ENCODE data around the gene PLXDC2.

PLXDC2 gene

GRCh38 chr10:19778996-19779395 lies 37.2 kb upstream of the PLXDC2 start:
- H3K4me3 ChIP-seq (ENCODE audit: low read depth, low read length) = no peak overlapping the region

GRCh38 chr10:19782430-19783089 lies 33.7 kb upstream of the PLXDC2 start:
- Histone ChIP-seq H3K4me3 (ENCODE audit: low read depth, low read length) (no peak overlapping the region), H3K36me3 (replicated peaks) (no peaks in the 10 kb centered on the region), H3K27ac (no peak overlapping the region), H3K27me3 (replicated peaks) (no peaks in the 10 kb centered on the region)
- no peak for TF ChIP-seq CTCF (IDR thresholded peaks at IDR 0.05; ENCODE audit: low read depth, low read length, missing control alignments)
- in situ Hi-C loops (cut with HindIII; ENCODE audit: low pct_ligation_motif_present, low sequenced_read_pairs) = no loop called here
- DNase-seq = no peak

More at GRCh38 chr10:19778996-19779395, 37.2 kb upstream of the PLXDC2 start:
- no peak for DNase-seq
- no peak for TF ChIP-seq CTCF (IDR thresholded peaks at IDR 0.05; ENCODE audit: low read depth, low read length, missing control alignments)
- Histone ChIP-seq H3K36me3 (replicated peaks) (no peaks in the 10 kb centered on the region), H3K27ac (no peak overlapping the region), H3K27me3 (replicated peaks) (no peaks in the 10 kb centered on the region)
- in situ Hi-C loops (cut with HindIII; ENCODE audit: low pct_ligation_motif_present, low sequenced_read_pairs) = no loop called here

- in situ Hi-C loops (cut with HindIII; ENCODE audit: low pct_ligation_motif_present, low sequenced_read_pairs) = no loop called here
- DNase-seq = no peak
- TF ChIP-seq CTCF (IDR thresholded peaks at IDR 0.05; ENCODE audit: low read depth, low read length, missing control alignments) = no peak
- Histone ChIP-seq H3K36me3 (replicated peaks) (no peaks in the 10 kb centered on the region), H3K27ac (no peak overlapping the region), H3K27me3 (replicated peaks) (no peaks in the 10 kb centered on the region), H3K4me3 (ENCODE audit: low read depth, low read length) (no peak overlapping the region)
Observed at GRCh38 chr10:19783721-19784120, 32.5 kb upstream of the PLXDC2 start.

- no peak for TF ChIP-seq CTCF (IDR thresholded peaks at IDR 0.05; ENCODE audit: low read depth, low read length, missing control alignments)
- DNase-seq = no peak
- in situ Hi-C loops (cut with HindIII; ENCODE audit: low pct_ligation_motif_present, low sequenced_read_pairs) = no loop called here
Observed at GRCh38 chr10:19785366-19785765, 30.9 kb upstream of the PLXDC2 start.

DNA sequence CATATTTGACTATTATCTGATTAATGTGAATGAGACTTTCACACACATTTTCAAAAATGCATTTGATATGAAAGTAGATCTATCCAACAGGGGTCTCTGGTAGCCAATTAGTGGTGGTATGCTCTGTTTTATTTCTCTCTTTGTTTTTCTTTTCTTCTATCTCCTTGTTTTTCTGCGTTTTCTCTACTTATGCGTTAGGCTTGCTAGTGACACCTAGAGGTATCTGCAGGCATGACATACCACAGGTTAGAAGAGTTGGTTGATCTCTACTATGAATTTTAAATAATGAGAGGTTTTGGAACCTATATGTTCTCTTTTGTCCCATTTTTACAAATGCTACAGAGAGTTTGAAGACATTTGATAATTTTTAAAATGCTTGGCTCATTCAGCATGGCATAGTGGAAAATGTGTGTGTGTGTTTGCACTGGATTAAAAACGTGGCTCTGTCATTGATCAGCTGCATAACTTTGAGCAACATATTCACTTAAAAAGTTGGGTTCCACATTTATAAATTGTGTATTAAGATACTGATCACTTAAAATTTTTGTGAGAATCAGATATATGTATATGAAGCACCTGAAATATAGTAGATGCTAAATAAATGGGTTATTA lies 28.1 kb upstream of the PLXDC2 start:
- peak; percentile 83 for TF ChIP-seq CTCF (IDR thresholded peaks at IDR 0.05; ENCODE audit: low read depth, low read length, missing control alignments)
- peak; percentile 65 for DNase-seq
- Histone ChIP-seq H3K4me3 (ENCODE audit: low read depth, low read length) (no peak overlapping the region), H3K27ac (no peak overlapping the region), H3K36me3 (replicated peaks) (no peaks in the 10 kb centered on the region), H3K27me3 (replicated peaks) (no peaks in the 10 kb centered on the region)
- in situ Hi-C loops (cut with HindIII; ENCODE audit: low pct_ligation_motif_present, low sequenced_read_pairs) = no loop called here

More at GRCh38 chr10:19785366-19785765, 30.9 kb upstream of the PLXDC2 start:
- H3K27ac ChIP-seq = no peak overlapping the region
- H3K36me3 ChIP-seq (replicated peaks) = no peaks in the 10 kb centered on the region
- H3K4me3 ChIP-seq (ENCODE audit: low read depth, low read length) = no peak overlapping the region
- H3K27me3 ChIP-seq (replicated peaks) = no peaks in the 10 kb centered on the region
